ENCODE results near the gene WNT7B.

Gene WNT7B

GRCh38 chr22:45922661-45923060, 54.3 kb downstream of the WNT7B start:
- no peak for DNase-seq

GRCh38 chr22:45922256-45922655, 54.7 kb downstream of the WNT7B start:
- DNase-seq, result no peak

- DNase-seq, result no peak
Observed at GRCh38 chr22:45919504-45920286, 57.3 kb downstream of the WNT7B start.

- DNase-seq, result no peak
Observed at GRCh38 chr22:45918459-45919370, 58.2 kb downstream of the WNT7B start.

GRCh38 chr22:45917700-45918458, 59.1 kb downstream of the WNT7B start:
- DNase-seq, result no peak

GRCh38 chr22:45917146-45917545, 59.8 kb downstream of the WNT7B start:
- peak; percentile 5 for DNase-seq

- DNase-seq, result no peak
Observed at GRCh38 chr22:45916515-45916914, 60.4 kb downstream of the WNT7B start.

GRCh38 chr22:45915841-45916240, 61.1 kb downstream of the WNT7B start:
- DNase-seq, result no peak

GRCh38 chr22:45915151-45915550, 61.8 kb downstream of the WNT7B start:
- no peak for DNase-seq

- DNase-seq, result no peak
Observed at GRCh38 chr22:45914309-45914708, 62.7 kb downstream of the WNT7B start.

- no peak for DNase-seq
Observed at GRCh38 chr22:45912910-45913309, 64.1 kb downstream of the WNT7B start.

- peak; percentile 28 for DNase-seq
Observed at GRCh38 chr22:45911601-45912271, 65.2 kb downstream of the WNT7B start.

GRCh38 chr22:45910928-45911467, 66.0 kb downstream of the WNT7B start:
- no peak for DNase-seq

- DNase-seq, result no peak
Observed at GRCh38 chr22:45908961-45909360, 68.0 kb downstream of the WNT7B start.

GRCh38 chr22:45907996-45908395, 69.0 kb downstream of the WNT7B start:
- DNase-seq, result no peak

GRCh38 chr22:45907378-45907777, 69.6 kb downstream of the WNT7B start:
- no peak for DNase-seq

GRCh38 chr22:45906946-45907345, 70.0 kb downstream of the WNT7B start:
- no peak for DNase-seq

- DNase-seq, result no peak
Observed at GRCh38 chr22:45905924-45906865, 70.8 kb downstream of the WNT7B start.

- DNase-seq, result no peak
Observed at GRCh38 chr22:45905326-45905923, 71.5 kb downstream of the WNT7B start.

GRCh38 chr22:45904236-45904635, 72.7 kb downstream of the WNT7B start:
- DNase-seq, result no peak

All from NCI-H1694 treated with DMSO at 0.1 percent for 48 hours (cell line).